ENCODE data around the gene TXN2.
"Not testable (repeated sequence)": the region's sequence is repeated elsewhere in the genome, so short reads cannot be mapped to it uniquely, and the experiment has no call there.

TXN2 gene

GRCh38 chr22:36455571-36456463 lies 25.6 kb downstream of the TXN2 start:
- no peak for DNase-seq (ENCODE audit: low read depth in 2 of 2)

GRCh38 chr22:36454916-36455570 lies 26.4 kb downstream of the TXN2 start:
- peak; percentile 85 to 95 for DNase-seq (ENCODE audit: low read depth in 2 of 2)

- DNase-seq (ENCODE audit: low read depth in 2 of 2), result no peak
Observed at GRCh38 chr22:36453855-36454378, 27.5 kb downstream of the TXN2 start.

DNA sequence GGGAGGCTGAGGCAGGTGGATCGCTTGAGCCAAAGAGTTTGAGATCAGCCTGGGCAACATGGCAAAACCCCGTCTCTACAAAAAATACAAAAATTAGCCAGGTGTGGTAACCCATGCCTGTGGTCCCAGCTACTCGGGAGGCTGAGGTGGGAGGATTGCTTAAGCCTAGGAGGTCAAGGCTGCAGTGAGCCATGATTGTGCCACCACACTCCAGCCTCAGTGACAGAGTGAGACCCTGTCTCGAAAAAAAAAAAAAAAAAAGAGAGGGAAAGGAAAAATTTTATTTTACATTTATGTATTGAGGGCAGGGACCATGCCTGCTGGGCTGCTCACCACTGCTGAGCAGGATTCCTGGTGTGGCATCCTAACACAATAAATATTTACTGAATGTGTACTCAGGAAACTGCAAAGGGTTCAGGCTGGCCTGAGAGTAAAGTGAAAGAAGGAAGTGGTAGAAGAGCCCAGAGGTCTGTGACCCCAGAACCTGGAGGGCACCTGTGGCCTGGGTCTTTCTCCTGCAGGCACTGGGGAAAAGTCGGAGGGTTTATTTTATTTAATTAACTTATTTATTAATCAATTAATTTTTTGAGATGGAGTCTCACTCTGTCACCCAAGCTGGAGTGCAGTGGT lies 28.3 kb downstream of the TXN2 start:
- not testable (repeated sequence) for DNase-seq (ENCODE audit: low read depth in 2 of 2)

- DNase-seq (ENCODE audit: low read depth in 2 of 2), result no peak
Observed at GRCh38 chr22:36452250-36452977, 29.0 kb downstream of the TXN2 start.

DNA sequence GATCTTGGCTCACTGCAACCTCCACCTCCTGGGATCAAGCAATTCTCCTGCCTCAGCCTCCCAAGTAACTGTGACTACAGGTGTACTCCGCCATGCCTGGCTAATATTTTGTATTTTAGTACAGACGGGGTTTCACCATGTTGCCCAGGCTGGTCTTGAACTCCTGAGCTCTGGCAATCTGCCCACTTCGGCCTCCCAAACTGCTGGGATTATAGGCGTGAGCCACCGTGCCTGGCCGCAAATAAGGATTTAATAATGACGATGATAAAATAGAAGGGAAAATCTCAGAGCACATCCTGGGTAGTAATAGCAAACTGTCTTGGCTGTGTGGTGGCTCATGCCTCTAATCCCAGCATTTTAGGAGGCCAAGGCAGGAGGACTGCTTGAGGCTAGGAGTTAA lies 30.5 kb downstream of the TXN2 start:
- not testable (repeated sequence) for DNase-seq (ENCODE audit: low read depth in 2 of 2)

GRCh38 chr22:36449596-36450175 lies 31.8 kb downstream of the TXN2 start:
- DNase-seq (ENCODE audit: low read depth in 2 of 2), result no peak

GRCh38 chr22:36447632-36448031 lies 33.8 kb downstream of the TXN2 start:
- no peak for DNase-seq (ENCODE audit: low read depth in 2 of 2)

- no peak for DNase-seq (ENCODE audit: low read depth in 2 of 2)
Observed at GRCh38 chr22:36445158-36445668, 36.2 kb downstream of the TXN2 start.

GRCh38 chr22:36443198-36443770 lies 38.2 kb downstream of the TXN2 start:
- DNase-seq (ENCODE audit: low read depth in 2 of 2), result no peak

- no peak for DNase-seq (ENCODE audit: low read depth in 2 of 2)
Observed at GRCh38 chr22:36442506-36443197, 38.8 kb downstream of the TXN2 start.

DNA sequence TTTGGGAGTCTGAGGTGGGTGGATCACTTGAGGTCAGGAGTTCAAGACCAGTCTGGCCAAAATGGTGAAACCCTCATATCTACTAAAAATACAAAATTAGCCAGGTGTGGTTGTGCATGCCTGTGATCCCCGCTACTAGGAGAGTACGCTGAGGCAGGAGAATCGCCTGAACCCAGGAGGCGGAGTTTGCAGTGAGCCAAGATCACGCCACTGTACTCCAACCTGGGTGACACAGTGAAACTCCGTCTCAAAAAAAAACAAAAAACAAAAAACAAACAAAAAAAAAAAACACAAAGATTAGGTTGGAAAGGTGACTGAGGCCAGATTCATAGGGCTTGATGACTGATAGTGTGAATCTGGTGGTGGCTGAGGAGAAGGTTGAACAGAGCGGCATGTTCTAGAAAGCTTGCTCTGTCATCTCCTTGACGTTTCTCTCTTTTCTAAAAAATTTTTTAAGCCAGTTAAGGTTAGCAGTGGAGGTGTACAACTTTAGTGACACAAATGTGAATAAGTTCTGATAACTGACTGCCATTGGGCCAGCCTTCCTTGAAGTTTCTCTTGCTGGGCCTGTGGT lies 40.9 kb downstream of the TXN2 start:
- no peak for DNase-seq (ENCODE audit: low read depth in 2 of 2)

- DNase-seq (ENCODE audit: low read depth in 2 of 2), result no peak
Observed at GRCh38 chr22:36439481-36440271, 41.8 kb downstream of the TXN2 start.

DNA sequence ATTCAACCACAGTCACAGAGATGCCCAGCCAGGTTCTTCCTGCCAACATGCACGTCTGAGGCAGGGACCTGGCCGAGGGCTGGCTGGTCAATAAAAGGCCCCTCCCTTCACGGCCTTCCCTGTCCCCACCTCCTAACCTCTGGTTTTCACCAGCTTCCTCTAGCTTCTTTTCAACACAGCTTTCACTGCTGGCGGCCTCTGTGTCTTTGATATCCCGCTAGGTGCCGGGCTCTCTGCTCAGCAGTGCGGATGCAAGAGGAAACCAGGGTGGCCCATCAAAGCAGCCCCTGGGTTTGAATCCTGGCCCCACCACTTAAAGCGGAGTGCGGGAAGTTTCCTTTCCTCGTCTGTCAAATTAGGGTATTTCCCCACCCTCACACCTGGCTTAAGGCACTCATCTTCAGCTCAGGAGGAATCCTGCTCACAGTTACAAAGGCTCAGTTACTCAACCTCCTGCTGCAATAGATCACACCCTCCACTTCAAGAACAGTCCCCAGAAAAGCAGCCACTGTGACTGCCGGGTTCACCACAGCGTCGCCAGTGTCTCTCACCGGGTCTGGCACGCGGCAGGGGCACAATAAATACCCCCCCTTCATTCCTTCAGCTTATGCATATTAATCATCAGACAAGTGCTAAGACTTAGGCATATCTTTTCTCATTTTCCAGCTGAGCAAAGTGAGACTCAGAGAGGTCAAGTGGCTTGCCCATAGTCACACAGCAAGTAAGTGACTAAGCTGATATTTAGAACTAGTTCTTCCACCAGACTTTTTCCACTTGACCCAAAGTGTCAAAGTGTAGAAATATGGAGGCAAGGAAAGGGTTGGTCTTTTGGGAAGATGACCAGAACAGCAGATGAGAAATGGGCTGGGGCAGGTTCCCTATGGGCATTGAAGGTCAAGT lies 45.7 kb downstream of the TXN2 start:
- DNase-seq (ENCODE audit: low read depth in 2 of 2), result peak in 1 of 2 donors; percentile 26

GRCh38 chr22:36433318-36434231 lies 47.9 kb downstream of the TXN2 start:
- no peak for DNase-seq (ENCODE audit: low read depth in 2 of 2)

GRCh38 chr22:36432592-36433317 lies 48.7 kb downstream of the TXN2 start:
- no peak for DNase-seq (ENCODE audit: low read depth in 2 of 2)

Measured in stimulated activated CD4-positive, alpha-beta T cell treated with anti-CD3 and anti-CD28 coated beads, Interleukin-1b, Interleukin-23, amount 100 ng/mL, for 1 hour (primary cell).